NCI-H187 (cell line): Measurements from ENCODE around the gene WDR36.
A peak's percentile ranks its signal among the peaks of the same experiment; 100 is the strongest.

ENCODE experiments used
- DNase-seq, 2 experiments: peaks; one replicate each; lab custom pipeline; 2025; lab: John Stamatoyannopoulos, UW

The WDR36 gene

DNA sequence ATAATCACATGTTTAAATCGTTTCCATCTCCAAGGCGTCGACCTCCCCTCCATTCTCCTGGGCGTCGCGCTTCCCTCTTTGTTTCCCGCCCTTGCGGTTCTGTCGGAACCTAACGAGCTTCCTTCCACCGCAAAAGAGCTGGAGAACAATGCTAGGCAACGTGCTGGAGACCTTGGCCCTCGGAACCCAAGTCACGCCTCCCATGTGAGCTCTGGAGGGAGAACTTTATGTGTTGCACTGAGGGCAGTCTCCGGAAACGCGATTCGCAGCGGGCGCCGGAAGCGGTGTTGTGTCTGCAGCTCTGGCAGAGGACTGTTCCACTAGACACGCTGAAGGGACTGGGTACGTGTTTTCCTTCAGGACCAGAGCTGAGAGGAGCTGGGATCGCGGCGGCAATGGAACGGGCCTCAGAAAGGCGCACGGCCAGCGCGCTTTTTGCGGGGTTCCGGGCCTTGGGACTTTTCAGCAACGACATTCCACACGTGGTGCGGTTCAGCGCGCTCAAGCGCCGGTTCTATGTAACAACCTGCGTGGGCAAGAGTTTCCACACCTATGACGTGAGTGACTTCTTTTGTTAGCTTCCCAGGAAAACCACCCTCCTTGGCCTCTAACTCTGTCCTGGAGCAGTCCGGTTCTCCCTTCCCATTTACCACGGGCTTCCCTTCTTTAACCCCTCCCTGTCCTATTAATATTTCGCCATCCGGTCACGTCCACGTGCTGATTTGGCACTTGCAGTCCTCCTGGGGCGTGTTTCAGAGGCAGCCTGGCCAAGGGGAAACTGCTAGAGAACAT, at the start of gene WDR36:
Gene WDR36, plus strand, starts transcription at position 287 of the 792 bp plus-strand sequence. Its CDS starts 109 bp downstream, at position 396.
- peak; percentile 65 to 73 for DNase-seq

DNA sequence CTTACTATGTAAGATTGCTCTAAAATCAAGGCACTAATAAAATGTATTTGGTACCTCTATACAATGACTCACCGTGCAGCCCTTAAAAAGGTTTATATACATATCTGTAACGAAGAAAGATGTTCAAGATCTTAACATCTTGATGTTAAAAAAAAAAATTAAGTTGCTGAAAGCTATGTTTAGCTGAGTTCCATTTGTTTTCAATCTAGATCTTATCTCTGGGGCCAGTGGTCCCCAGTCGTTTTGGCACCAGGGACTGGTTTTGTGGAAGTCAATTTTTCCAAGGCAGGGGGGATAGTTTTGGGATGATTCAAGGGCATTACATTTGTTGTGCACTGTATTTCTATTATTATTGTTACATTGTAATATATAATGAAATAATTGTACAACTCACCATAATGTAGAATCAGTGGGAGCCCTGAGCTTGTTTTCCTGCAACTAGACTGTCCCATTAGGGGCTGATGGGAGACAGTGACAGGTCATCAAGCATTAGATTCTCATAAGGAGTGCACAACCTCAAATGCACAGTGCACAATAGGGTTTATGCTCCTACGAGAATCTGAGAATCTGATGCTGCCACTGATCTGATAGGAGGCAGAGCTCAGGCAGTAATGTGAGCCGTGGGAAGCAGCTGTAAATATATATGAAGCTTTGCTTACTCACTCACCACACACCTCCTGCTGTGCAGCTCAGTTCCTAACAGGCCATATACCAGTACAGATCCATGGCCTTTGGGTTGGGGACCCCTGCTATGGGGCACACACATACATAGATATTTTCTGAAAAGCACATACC, 48.2 kb upstream of the WDR36 start:
- peak in 1 of 2 experiments; percentile 33 for DNase-seq

DNA sequence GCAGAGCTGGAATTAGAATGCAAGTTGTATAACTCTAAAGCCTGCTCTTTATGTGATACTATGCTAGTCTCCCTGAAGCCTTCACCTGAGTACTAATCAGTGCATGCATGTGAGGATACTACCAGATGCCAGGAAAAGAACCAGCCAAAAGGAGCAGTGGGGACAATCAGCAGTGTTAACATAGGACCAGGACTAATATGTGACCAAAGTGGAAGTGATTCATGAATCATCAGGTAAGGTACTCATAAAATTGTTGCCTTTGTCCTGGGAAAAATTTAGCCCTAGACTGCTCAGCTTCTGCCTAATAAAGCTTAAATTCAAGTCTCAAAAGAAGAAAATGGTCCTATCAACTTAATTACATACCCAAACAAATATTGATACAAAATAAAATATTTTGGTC, 34.1 kb upstream of the WDR36 start:
- DNase-seq: no peak

DNA sequence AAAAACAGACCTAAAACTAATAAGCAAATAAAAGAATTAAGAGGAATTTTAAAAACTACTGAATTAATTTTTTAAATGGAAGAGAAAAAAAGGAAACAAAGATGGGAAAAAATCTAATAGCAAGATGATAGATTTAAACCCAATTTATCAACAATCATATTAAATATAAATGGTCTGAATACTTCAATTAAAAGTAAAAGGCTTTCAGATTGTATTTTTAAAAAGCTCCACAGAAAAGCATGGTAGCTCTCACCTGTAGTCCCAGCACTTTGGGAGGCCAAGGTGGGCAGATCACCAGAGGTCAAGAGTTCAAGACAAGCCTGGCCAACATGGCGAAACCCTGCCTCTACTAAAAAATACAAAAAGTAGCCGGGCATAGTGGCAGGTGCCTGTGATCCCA, 32.0 kb upstream of the WDR36 start:
- no peak for DNase-seq

DNA sequence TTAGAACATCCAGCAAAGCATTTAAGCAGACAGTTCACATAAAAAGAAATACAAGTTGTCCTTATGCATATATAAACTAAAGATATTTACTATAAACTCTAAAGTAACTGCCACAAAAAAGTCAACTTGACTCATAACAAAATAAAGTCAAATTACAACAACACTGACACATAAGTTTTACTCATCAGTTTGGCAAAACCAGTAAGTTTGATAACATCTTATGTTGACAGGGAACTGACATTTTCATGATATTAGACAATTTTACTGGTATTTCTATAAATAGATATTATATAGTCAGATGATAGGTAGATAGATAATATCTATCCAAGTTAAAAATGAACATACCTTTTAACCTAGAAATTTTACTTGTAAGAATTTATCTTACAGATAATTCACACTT, 30.5 kb upstream of the WDR36 start:
- no peak for DNase-seq

DNA sequence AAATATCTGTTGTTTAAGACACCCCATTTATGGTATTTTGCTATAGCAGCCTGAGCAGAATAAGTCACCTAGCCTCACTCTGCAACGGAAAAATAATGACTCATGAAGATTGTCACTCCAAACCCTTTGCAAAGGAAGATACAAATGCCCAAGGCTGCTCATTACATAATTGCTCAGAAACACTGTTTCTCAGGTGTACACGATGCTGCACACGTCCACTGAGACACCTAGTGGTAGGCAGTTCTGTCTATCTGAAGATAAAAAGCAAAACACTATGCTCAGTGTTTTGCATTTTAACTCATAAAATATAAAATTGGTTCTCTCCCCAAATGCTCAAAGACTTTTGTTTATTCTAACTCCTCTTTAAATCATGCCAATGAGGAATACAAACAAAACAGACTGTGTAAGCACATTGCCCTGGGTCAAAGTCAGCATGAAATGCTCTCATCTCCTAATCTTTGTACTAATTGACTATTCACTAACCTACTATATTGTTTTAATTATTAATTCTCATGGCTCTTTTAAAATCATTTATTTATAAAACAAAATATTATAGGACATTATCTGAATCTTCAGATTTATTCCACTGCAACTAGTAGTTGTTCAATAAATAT, 28.3 kb upstream of the WDR36 start:
- no peak for DNase-seq

DNA sequence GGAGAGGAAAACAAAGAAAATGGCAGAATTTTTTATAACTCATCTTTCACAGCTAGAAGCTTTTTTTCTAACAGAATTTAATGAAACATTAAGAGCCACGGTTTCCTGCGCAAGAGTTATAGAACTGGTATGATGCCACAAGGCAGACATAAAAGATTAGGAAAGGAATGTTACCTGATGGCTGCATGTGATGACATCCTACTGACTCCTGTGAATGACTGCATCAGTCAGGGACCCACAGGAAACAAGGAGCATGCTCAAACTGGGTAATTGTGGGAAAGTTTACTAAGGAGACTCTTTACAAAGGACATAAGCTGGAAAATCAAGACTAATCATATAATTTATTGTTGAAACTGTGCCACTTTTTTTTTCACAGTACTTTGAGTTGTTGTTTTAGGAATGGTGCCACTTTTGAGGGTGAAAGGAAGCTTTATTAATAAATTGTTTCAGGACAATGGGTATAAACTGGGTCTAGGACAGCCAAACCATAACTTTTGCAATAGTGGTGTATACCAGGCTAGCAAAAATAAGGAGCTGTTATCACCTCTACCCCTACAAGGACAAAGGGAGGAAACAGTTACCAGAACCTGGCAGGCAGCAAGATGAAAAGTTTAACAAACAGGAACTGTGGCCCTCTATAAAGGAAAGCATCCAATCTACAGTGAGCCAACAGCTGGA, 25.7 kb upstream of the WDR36 start:
- DNase-seq: no peak

DNA sequence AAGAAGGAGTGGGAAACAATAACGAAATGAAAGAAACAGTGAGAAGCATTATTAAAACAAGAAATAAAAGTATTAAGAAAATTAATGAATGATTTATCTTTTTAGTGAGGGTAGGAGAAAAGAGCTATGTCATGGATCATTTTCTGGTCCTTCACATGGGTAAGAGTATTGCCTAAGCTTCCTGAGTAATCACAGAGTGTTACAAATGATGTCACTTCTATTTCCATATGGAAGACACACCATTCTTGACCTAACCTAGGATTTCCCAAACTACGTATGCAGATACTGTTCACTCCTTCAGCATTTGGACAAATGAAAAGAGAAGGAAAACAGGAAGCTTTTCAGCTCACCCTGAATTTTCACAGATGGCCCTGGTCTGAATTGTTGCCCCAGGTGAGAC, 23.9 kb upstream of the WDR36 start:
- DNase-seq: no peak

DNA sequence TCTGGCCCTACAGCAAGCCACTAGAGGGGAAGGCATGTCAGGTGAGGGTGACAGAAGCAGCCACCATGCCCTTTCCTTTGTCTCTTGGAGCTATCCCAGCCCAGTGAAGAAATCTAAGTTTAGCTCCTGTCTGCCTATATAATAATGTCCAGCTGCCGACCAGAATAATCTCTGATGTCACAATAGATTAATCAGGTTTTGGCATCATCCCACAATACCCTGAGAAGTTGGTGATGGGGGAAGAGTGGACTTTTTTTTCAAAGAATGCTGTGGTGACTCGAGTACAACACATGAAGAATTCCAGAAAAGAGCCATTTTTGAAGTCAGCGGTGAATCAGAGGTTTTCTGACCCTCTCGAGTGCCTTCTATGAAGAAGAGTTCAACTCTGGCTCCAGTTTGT, 22.3 kb upstream of the WDR36 start:
- DNase-seq: no peak

DNA sequence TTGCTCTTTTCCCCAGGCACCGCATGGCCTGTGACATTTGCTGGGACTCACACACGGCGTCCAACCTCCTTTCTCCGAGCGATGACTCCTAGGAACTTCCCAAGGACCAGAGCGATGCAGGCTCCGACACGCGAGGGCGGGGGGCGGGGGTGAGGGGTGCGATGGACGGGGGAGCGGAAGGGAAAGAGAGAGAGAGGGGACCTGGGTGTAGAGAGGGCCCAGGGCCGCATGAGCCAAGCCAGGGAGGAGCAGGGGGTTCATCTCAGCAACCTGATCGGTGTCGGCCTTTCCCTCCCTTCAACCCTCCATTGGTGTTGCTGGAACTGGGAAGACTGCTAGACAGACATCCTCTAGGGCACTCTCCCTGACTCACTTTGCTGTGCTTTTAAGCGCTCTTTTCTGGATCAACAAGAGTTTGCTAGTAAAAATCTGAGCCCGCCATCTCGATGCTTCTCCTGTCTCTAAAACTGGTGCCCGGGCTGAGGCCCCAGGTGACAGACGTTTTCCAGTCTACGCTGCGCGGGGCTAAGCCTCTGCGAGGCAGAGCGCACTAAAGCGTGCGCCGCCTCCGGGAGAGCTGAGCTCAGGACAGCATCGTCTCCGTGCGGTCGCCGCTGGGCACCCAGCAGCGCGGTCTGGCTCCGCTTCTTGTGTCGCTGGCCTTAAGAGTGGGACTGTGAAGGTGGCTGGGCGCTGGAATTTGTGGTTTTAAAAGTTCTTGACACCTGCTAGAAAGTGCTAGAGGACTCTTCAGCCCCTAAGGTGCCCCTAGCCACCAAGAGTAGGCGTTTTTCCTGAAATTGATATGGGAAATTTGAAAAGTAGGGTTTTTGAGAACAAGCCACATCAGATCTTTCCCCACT, 21.6 kb upstream of the WDR36 start:
- DNase-seq: no peak

DNA sequence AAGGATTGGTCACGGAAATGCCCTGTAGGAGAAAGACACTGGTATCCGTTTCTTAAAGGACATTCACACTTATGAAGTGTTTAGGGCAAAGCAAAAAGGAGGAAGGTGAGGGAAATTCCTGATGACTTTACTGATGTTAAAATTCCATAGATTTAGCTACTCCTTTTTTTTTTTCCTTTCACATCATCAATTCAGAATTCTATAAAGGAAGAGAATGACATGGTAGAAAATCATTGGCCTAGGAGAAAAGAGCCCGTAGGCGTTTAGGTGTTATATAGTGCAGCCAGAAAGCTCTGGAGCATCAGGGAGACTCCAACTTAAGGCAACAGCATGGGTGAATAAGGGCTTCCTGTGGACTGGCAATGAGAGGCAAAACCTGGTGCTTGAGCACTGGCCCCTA, 20.7 kb upstream of the WDR36 start, which contains the start of gene TSLP:
Gene TSLP, plus strand, starts transcription at position 301 of the 400 bp plus-strand sequence. CDS start 178 bp downstream, outside the sequence.
- DNase-seq: no peak

DNA sequence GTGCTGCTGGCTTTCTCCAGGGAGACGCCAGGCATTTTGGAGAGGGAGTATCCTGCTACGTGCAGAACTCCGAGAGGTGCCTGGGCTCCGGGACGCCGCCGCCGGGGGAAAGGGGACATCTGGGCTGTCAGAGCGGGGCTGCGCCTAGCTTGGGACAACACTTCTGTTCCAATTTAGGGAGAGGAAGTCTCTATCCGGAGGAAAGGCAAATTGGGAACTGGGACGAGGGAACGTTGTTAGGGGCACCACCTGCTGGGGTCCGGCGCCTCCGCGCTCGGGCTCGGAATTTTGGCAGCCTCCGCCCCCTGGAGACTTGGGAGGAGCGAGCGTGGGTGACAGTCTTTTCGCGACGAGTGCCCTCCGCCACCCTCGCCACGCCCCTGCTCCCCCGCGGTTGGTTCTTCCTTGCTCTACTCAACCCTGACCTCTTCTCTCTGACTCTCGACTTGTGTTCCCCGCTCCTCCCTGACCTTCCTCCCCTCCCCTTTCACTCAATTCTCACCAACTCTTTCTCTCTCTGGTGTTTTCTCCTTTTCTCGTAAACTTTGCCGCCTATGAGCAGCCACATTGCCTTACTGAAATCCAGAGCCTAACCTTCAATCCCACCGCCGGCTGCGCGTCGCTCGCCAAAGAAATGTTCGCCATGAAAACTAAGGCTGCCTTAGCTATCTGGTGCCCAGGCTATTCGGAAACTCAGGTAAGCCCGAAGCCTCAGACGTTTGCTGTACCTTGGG, 19.0 kb upstream of the WDR36 start:
- peak in 1 of 2 experiments; percentile 2 for DNase-seq

DNA sequence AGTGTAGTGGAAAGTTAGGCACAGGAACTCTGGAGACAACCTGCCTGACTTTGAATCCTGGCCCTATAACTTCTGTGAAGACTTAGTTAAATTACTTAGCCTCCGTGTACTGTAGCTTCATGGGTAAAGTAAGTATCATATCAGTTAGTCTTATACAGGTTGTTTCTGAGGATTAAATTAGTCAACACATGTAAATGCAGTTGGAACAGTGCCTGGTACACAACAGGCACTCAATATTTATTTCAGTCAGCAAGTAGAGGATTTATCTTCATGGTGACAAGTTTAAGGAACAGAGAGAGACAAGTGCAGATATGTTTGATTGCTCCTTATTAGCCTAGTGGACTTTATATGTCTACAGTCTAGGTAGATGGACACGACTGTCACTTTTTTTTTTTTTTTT, 17.9 kb upstream of the WDR36 start:
- DNase-seq: no peak

DNA sequence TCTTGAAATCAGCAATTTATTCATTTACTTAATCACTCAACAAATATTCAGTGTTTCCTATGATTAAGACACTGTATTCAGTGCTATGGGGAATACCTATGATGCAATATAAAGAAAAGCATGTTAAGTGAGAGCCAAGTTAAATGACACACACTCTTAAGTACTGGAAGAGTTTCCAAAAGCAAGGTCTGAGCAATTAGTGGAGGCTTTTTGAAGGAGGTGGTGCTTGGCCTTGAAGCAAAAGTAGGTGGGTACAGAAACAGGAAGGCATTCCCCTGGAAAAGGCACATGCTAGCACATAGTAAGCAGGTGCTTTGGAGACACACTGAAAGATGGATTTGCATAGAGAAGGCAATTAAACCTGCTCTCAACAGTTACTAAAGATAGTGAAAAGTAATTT, 16.6 kb upstream of the WDR36 start:
- DNase-seq: no peak

DNA sequence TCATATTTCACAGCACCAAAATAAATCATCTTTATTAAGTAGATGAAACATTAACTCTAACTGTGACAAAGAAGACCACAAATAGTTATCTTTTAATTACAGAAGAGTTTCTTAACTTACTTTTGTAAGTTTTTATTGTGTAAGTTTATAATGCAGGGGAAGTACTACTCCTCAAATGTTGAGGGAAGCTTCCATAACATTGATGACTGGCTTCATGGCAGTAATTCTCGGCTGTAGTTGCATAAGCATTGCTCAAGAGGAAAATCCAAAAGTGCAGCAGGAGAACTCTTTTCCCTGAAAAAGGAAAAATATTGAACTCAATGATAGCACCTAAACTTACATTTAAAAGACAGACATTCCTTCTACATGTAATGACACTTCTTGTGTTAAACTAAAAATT, 16.1 kb upstream of the WDR36 start:
- DNase-seq: no peak

DNA sequence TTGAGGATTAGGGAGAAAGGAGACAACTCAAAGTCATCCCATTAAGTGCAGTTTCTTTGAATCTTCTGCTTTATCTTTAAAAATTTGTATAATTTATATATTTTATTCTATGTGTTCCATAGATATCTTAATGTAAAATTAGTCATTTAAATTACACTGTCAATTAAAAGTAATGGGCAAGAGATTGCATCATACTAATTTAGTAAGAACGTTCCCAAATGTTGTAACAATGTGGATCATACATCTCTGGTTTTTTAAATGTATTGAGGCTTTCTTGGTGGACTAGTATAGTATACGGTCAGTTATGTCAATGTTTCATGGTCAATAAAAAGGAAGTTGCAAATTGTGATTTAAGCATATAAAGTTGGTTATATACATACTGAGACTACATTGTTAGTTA, 14.5 kb upstream of the WDR36 start:
- no peak for DNase-seq

DNA sequence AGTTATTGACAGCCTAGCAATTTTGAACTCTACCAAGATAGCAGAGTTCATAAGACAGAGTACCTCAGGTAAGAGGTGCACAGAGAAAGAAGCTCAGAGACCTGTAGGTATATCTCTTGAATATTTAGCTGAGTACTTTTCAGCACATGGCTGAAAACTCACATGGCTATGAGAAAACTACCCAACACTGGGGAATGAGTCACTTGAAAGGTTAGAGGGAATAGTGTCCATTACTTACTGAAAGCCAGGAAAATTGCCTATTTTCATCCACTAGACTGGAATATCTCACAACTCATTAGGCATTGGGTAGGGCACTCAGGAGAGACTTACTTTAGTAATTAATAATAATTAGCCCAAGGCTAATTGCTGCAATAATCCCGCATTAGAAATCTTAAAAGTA, 12.3 kb upstream of the WDR36 start:
- no peak for DNase-seq

DNA sequence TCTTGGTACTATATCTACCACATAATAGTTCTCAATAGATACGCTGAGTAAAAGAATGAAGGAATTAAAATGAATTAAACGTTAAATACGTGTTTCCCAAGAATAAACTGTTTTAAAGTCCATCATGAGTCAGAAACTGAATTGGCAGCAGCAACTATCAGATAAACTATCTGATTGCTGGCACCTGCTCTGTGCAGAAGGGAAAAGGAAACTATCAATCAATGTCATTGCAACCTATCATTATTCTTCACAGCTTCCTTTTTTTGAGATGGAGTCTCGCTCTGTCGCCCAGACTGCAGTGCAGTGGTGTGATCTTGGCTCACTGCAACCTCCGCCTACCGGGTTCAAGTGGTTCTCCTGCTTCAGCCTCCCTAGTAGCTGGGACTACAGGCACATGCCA, 8.8 kb upstream of the WDR36 start:
- no peak for DNase-seq

DNA sequence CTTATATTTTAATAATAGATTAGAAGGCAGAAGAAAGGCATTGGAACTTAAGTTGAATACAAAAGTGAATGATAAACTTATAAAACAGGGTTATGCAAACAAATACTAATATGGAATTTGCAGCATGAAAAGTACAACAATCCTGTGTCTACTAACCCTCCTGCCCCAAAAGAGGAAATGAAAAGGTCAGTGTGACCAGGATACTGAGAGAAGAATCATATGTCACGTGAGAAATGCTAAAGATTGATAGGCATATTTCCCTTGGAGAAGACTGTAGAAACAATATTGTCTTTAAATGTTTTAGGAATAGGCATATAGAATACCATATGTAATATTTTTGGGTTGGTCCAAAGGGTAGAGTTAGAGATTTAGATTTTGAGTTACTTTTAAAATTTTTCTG, 3.8 kb downstream of the WDR36 start:
- no peak for DNase-seq

DNA sequence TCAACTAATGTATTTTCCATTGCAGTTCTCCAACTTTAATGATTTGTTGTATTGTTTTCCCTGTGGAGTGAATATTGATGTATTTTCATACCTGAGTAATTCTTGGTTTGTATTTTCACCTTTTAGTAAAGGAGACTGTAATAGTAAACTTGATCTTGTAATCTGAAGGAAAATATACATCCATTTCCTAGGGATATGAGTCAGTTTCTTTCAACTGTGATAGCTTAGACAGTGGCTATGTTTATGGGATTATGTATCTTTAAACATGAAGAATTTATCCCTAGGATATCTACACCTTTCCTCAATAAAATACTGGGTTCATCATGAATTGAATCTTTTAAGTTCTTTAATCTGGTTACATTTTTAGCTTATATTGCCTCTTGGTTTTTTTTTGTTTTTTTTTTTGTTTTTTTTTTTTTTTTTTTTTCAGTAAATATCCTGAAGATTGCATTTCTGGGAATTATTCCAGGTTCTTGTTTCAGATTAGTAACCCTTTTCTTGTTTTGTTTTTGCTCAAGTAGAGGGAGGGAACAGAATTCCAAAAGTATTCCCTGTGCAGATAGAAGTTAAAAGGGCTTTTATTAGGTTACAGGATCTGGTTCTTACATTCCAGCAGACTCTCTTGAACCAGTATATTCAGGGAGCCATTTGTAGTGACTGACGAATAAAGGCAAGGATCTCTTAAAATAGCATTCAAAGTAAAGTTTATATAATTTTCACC, 7.1 kb downstream of the WDR36 start:
- DNase-seq: no peak
